ENCODE results near the gene EGR4. TPM values are rescaled to one million over a fixed set of nuclear protein-coding genes. Genes with fewer than 3 reads are reported as not detected.

EGR4 gene
- total RNA-seq, 1 donor from 2014 or later = 1.4 TPM

- no peak for DNase-seq (ENCODE audit: low spot score)
These were observed 42.2 kb downstream of the EGR4 start for GRCh38 chr2:73250872-73251846.

GRCh38 chr2:73249636-73250035 is 43.7 kb downstream of the EGR4 start:
- no peak for DNase-seq (ENCODE audit: low spot score)

- no peak for DNase-seq (ENCODE audit: low spot score)
These were observed 46.5 kb downstream of the EGR4 start for GRCh38 chr2:73246850-73247249.

GRCh38 chr2:73244580-73244979 is 48.8 kb downstream of the EGR4 start:
- DNase-seq (ENCODE audit: low spot score) = no peak

GRCh38 chr2:73243884-73244570 is 49.3 kb downstream of the EGR4 start:
- DNase-seq (ENCODE audit: low spot score) = no peak

Other genes with a start within 250 kb of the EGR4 start
- gene SFXN5, start 221.8 kb downstream of the EGR4 start, total RNA-seq (ENCODE audit: insufficient read depth, low replicate concordance) = 19.0 TPM
- gene RAB11FIP5, start 180.6 kb downstream of the EGR4 start, total RNA-seq (ENCODE audit: insufficient read depth, low replicate concordance) = 21.4 TPM
- 3.4 TPM for gene NOTO, start 91.0 kb downstream of the EGR4 start, total RNA-seq (ENCODE audit: insufficient read depth, low replicate concordance)
- gene SMYD5, start 79.3 kb downstream of the EGR4 start, total RNA-seq (ENCODE audit: insufficient read depth, low replicate concordance) = 50.1 TPM
- gene PRADC1, start 60.3 kb downstream of the EGR4 start, total RNA-seq (ENCODE audit: insufficient read depth, low replicate concordance) = 2.2 TPM
- gene CCT7, start 59.2 kb downstream of the EGR4 start, total RNA-seq (ENCODE audit: insufficient read depth, low replicate concordance) = 111 TPM
- 1.2 TPM for gene FBXO41, start 9.1 kb downstream of the EGR4 start, total RNA-seq (ENCODE audit: insufficient read depth, low replicate concordance)
- 36.4 TPM for gene ALMS1, start 92.3 kb upstream of the EGR4 start, total RNA-seq (ENCODE audit: insufficient read depth, low replicate concordance)